Hepatocyte (in vitro differentiated cells): ENCODE data around the gene MCF2L2. TPM values are rescaled to one million over a fixed set of nuclear protein-coding genes. Genes with fewer than 3 reads are reported as not detected.

Experiments used
- DNase-seq: peaks from one replicate; pipeline ENCODE4 v3.0.0-alpha.2; 2016; ENCODE audit warnings: low spot score
- H2AFZ ChIP-seq: fragments of 200-600 bp; sonication (generic); 2 replicates; pipeline ENCODE4 v1.6.0; 2016; ENCODE audit warnings: antibody characterized with exemption, mild to moderate bottlenecking
- H3K27ac ChIP-seq: fragments of 200-600 bp; sonication (generic); 2 replicates; pipeline ENCODE4 v1.5.1; 2016; ENCODE audit warnings: mild to moderate bottlenecking
- H3K27me3 ChIP-seq: fragments of 200-600 bp; sonication (generic); 2 replicates; pipeline ENCODE4 v1.6.1; 2016
- H3K36me3 ChIP-seq: fragments of 200-600 bp; sonication (generic); replicated peaks from 2 replicates; pipeline ENCODE4 v1.5.1; 2016; ENCODE audit warnings: low read depth; ENCODE audit not compliant: insufficient read depth
- H3K4me1 ChIP-seq: fragments of 200-600 bp; sonication (generic); 2 replicates; pipeline ENCODE4 v1.5.1; 2016; ENCODE audit warnings: mild to moderate bottlenecking, moderate library complexity; ENCODE audit not compliant: insufficient read depth
- H3K4me2 ChIP-seq: fragments of 200-600 bp; sonication (generic); 2 replicates; pipeline ENCODE4 v1.6.0; 2016
- H3K4me3 ChIP-seq: fragments of 200-600 bp; sonication (generic); 2 replicates; pipeline ENCODE4 v1.5.1; 2016; ENCODE audit warnings: mild to moderate bottlenecking
- H3K79me2 ChIP-seq: fragments of 200-600 bp; sonication (generic); 2 replicates; pipeline ENCODE4 v1.6.0; 2017; ENCODE audit warnings: mild to moderate bottlenecking
- H3K9me2 ChIP-seq: fragments of 200-600 bp; sonication (generic); replicated peaks from 2 replicates; pipeline ENCODE4 v1.6.0; 2017; ENCODE audit warnings: mild to moderate bottlenecking; ENCODE audit not compliant: insufficient read depth
- H3K9me3 ChIP-seq: fragments of 200-600 bp; sonication (generic); 2 replicates; pipeline ENCODE4 v1.5.1; 2016; ENCODE audit warnings: low read depth, mild to moderate bottlenecking
- H4K20me1 ChIP-seq: fragments of 200-600 bp; sonication (generic); 2 replicates; pipeline ENCODE4 v1.6.0; 2016; ENCODE audit warnings: mild to moderate bottlenecking; ENCODE audit not compliant: insufficient read depth, poor library complexity, severe bottlenecking
- EZH2 ChIP-seq: fragments of 200-600 bp; sonication (generic); IDR thresholded peaks from 2 replicates; pipeline ENCODE4 v1.6.1; 2016; ENCODE audit warnings: antibody characterized with exemption, mild to moderate bottlenecking, borderline replicate concordance
- EZH2phosphoT487 ChIP-seq: fragments of 200-600 bp; sonication (generic); IDR thresholded peaks from one replicate; pipeline ENCODE4 v1.6.1; 2018; ENCODE audit warnings: antibody characterized with exemption, mild to moderate bottlenecking, low read depth, moderate library complexity; ENCODE audit not compliant: unreplicated experiment, severe bottlenecking
- WGBS: methylation state at CpG from one replicate; pipeline ENCODE4 v1.1.6; 2016; ENCODE audit warnings: low lambda C conversion rate; ENCODE audit errors: missing lambda C conversion rate; 5-methylcytosine and 5-hydroxymethylcytosine counted together
- polyA plus RNA-seq: library from polyadenylated mRNA; unstranded; fragments of >200 nt; fragmentation: Nextera tagmentation; extraction: Ambion mirVana; gene quantifications from 2 replicates; pipeline ENCODE4 v1.2.1, GENCODE V29; 2016
- total RNA-seq: library from RNA; depleted of rRNA; stranded (reverse); fragments of >200 nt; gene quantifications from 2 replicates; pipeline ENCODE4 v1.2.3, GENCODE V29; 2014
- TF ChIP-seq, protein P1 (sequence below): fragments of 200-600 bp; sonication (generic); IDR thresholded peaks from 2 replicates; pipeline ENCODE4 v1.5.1; 2016; ENCODE audit warnings: antibody characterized with exemption, mild to moderate bottlenecking; ENCODE audit not compliant: poor library complexity

The MCF2L2 gene
- total and polyA plus RNA-seq, 2 experiments from 2014 or later = 0.17 to 0.63 TPM

DNA sequence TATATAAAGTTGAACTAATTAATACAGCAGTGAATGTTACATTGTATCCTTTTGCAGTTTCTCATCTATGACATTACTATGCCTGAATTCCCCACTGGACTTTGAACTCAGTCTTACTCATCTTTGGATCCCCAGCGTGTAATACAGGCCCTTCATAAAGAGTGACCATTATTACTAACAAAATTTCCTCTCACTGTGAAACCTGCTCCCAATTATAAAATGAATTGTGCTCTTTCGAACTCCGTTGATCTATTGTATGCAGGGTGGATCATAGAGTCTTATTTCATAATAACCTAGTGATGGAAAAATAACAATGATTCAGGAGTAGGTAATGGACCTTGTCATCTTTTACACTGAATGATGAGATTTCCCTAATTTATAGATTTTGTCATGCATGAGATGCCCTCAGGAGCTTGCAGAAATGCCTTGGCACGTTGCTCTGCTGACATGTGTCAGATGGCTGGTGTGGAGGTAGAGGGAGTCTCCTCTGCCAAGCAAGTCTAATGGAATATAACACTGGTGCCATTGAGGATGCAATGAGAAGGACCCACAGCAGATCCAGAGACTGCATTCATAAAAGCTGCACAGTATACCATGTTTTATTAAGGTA, 149.8 kb downstream of the MCF2L2 start:
- DNase-seq = no peak
- TF ChIP-seq EZH2 (no peak), EZH2phosphoT487 (no peak)
- TF ChIP-seq, protein P1, sequence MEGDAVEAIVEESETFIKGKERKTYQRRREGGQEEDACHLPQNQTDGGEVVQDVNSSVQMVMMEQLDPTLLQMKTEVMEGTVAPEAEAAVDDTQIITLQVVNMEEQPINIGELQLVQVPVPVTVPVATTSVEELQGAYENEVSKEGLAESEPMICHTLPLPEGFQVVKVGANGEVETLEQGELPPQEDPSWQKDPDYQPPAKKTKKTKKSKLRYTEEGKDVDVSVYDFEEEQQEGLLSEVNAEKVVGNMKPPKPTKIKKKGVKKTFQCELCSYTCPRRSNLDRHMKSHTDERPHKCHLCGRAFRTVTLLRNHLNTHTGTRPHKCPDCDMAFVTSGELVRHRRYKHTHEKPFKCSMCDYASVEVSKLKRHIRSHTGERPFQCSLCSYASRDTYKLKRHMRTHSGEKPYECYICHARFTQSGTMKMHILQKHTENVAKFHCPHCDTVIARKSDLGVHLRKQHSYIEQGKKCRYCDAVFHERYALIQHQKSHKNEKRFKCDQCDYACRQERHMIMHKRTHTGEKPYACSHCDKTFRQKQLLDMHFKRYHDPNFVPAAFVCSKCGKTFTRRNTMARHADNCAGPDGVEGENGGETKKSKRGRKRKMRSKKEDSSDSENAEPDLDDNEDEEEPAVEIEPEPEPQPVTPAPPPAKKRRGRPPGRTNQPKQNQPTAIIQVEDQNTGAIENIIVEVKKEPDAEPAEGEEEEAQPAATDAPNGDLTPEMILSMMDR = no peak
- H3K27me3 ChIP-seq = no peaks in the 10 kb centered on the region
- no peak overlapping the region for H3K27ac ChIP-seq
- H3K4me3 ChIP-seq = no peak overlapping the region
- no peaks in the 10 kb centered on the region for H4K20me1 ChIP-seq
- H2AFZ ChIP-seq = no peak overlapping the region
- no peak overlapping the region for H3K4me2 ChIP-seq
- 82% methylated on average over 4 of the region's 4 CpGs for WGBS
- no peaks in the 10 kb centered on the region for H3K9me3 ChIP-seq
- no peaks in the 10 kb centered on the region for H3K4me1 ChIP-seq
- no peaks in the 10 kb centered on the region for H3K9me2 ChIP-seq
- H3K36me3 ChIP-seq = no peaks in the 10 kb centered on the region
- H3K79me2 ChIP-seq = peaks cover 10% of the 10 kb centered on the region

DNA sequence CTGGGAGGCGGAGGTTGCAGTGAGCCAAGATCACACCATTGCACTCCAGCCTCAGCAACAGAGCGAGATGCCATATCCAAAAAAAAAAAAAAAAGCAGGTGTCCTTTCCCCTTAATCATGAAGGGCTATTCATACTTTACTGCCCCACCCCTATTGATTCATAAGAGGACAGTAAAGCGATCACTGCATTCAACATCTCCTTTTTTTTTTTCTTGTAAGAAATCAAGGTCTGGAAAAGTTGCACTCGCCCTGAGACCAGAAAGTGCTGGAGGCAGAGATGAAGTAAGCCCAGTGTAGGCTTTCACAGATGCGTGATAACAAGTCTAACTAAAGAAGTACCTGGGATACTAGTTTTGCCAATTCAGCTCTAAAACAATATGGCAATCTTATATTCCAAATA, 151.2 kb downstream of the MCF2L2 start:
- WGBS = 98% methylated on average over 5 of the region's 5 CpGs
- Histone ChIP-seq H3K9me2 (no peaks in the 10 kb centered on the region), H3K79me2 (peaks cover 23% of the 10 kb centered on the region), H3K9me3 (no peaks in the 10 kb centered on the region), H3K4me2 (no peak overlapping the region), H3K36me3 (no peaks in the 10 kb centered on the region), H2AFZ (no peak overlapping the region), H3K27ac (no peak overlapping the region), H4K20me1 (no peaks in the 10 kb centered on the region), H3K4me3 (no peak overlapping the region), H3K27me3 (no peaks in the 10 kb centered on the region), H3K4me1 (no peaks in the 10 kb centered on the region)
- DNase-seq = no peak
- TF ChIP-seq EZH2 (no peak), EZH2phosphoT487 (no peak)
- TF ChIP-seq, protein P1 = no peak

- WGBS = 87% methylated on average over 3 of the region's 3 CpGs
- Histone ChIP-seq H3K27me3 (no peaks in the 10 kb centered on the region), H3K9me2 (no peaks in the 10 kb centered on the region), H3K4me2 (no peak overlapping the region), H3K4me3 (no peak overlapping the region), H3K4me1 (no peaks in the 10 kb centered on the region), H3K79me2 (peaks cover 36% of the 10 kb centered on the region), H4K20me1 (no peaks in the 10 kb centered on the region), H3K9me3 (no peaks in the 10 kb centered on the region), H3K36me3 (no peaks in the 10 kb centered on the region), H2AFZ (no peak overlapping the region), H3K27ac (no peak overlapping the region)
- TF ChIP-seq, protein P1 = no peak
- TF ChIP-seq EZH2phosphoT487 = no peak
- no peak for TF ChIP-seq EZH2
- no peak for DNase-seq
Observed at GRCh38 chr3:183275937-183276336, 152.5 kb downstream of the MCF2L2 start.

- Histone ChIP-seq H4K20me1 (no peaks in the 10 kb centered on the region), H3K9me3 (no peaks in the 10 kb centered on the region), H3K27me3 (no peaks in the 10 kb centered on the region), H2AFZ (no peak overlapping the region), H3K79me2 (peaks cover 41% of the 10 kb centered on the region), H3K4me1 (no peaks in the 10 kb centered on the region), H3K4me3 (no peak overlapping the region), H3K27ac (no peak overlapping the region), H3K4me2 (no peak overlapping the region), H3K9me2 (no peaks in the 10 kb centered on the region), H3K36me3 (peaks cover under 1% of the 10 kb centered on the region)
- 67% methylated on average over 2 of the region's 2 CpGs for WGBS
- peak; percentile 55 for DNase-seq
- no peak for TF ChIP-seq EZH2
- TF ChIP-seq EZH2phosphoT487 = no peak
- TF ChIP-seq, protein P1 = no peak
Observed at GRCh38 chr3:183275418-183275817, 153.0 kb downstream of the MCF2L2 start.
